ENCODE data around the gene SDK1. TPM values are rescaled to one million over a fixed set of nuclear protein-coding genes. Genes with fewer than 3 reads are reported as not detected.

The SDK1 gene
- total RNA-seq, 1 donor from 2014 or later = 0.08 TPM

GRCh38 chr7:3847336-3847735 lies 546.3 kb downstream of the SDK1 start:
- intact Hi-C loops (cut with micrococcal nuclease) = no loop called here
- H3K4me1 Mint-ChIP-seq (ENCODE audit: low read depth) = no peaks in the 10 kb centered on the region
- no peaks in the 10 kb centered on the region for H3K9me3 Mint-ChIP-seq
- H3K4me3 Mint-ChIP-seq = no peak overlapping the region
- H3K36me3 Mint-ChIP-seq (ENCODE audit: low read depth) = no peaks in the 10 kb centered on the region
- no peak for DNase-seq (ENCODE audit: low spot score)
- no peak overlapping the region for H3K27ac Mint-ChIP-seq
- H3K27me3 Mint-ChIP-seq (ENCODE audit: insufficient read depth) = peaks cover 3% of the 10 kb centered on the region

GRCh38 chr7:3859431-3859830 lies 558.4 kb downstream of the SDK1 start:
- Mint-ChIP-seq H3K4me3 (no peak overlapping the region), H3K27ac (no peak overlapping the region), H3K4me1 (ENCODE audit: low read depth) (peaks cover 15% of the 10 kb centered on the region), H3K9me3 (peaks cover 12% of the 10 kb centered on the region), H3K36me3 (ENCODE audit: low read depth) (peaks cover 2% of the 10 kb centered on the region), H3K27me3 (ENCODE audit: insufficient read depth) (peaks cover 8% of the 10 kb centered on the region)
- no peak for DNase-seq (ENCODE audit: low spot score)
- intact Hi-C loops (cut with micrococcal nuclease) = no loop called here

GRCh38 chr7:3860932-3861331 lies 559.9 kb downstream of the SDK1 start:
- H3K4me1 Mint-ChIP-seq (ENCODE audit: low read depth) = peaks cover 15% of the 10 kb centered on the region
- H3K9me3 Mint-ChIP-seq = peaks cover 15% of the 10 kb centered on the region
- DNase-seq (ENCODE audit: low spot score) = no peak
- intact Hi-C loops (cut with micrococcal nuclease) = no loop called here
- peaks cover 2% of the 10 kb centered on the region for H3K36me3 Mint-ChIP-seq (ENCODE audit: low read depth)
- H3K27ac Mint-ChIP-seq = no peak overlapping the region
- H3K27me3 Mint-ChIP-seq (ENCODE audit: insufficient read depth) = peaks cover 2% of the 10 kb centered on the region
- H3K4me3 Mint-ChIP-seq = no peak overlapping the region

GRCh38 chr7:3861386-3861785 lies 560.3 kb downstream of the SDK1 start:
- Mint-ChIP-seq H3K9me3 (peaks cover 15% of the 10 kb centered on the region), H3K4me3 (no peak overlapping the region), H3K27ac (no peak overlapping the region), H3K4me1 (ENCODE audit: low read depth) (peaks cover 15% of the 10 kb centered on the region), H3K36me3 (ENCODE audit: low read depth) (peaks cover 2% of the 10 kb centered on the region), H3K27me3 (ENCODE audit: insufficient read depth) (peaks cover 2% of the 10 kb centered on the region)
- intact Hi-C loops (cut with micrococcal nuclease) = no loop called here
- no peak for DNase-seq (ENCODE audit: low spot score)

GRCh38 chr7:3861941-3862340 lies 560.9 kb downstream of the SDK1 start:
- peak overlapping the region; percentile 36 for H3K27ac Mint-ChIP-seq
- peaks cover 15% of the 10 kb centered on the region for H3K9me3 Mint-ChIP-seq
- peaks cover 2% of the 10 kb centered on the region for H3K36me3 Mint-ChIP-seq (ENCODE audit: low read depth)
- H3K27me3 Mint-ChIP-seq (ENCODE audit: insufficient read depth) = peaks cover 2% of the 10 kb centered on the region
- no peak for DNase-seq (ENCODE audit: low spot score)
- peaks cover 15% of the 10 kb centered on the region for H3K4me1 Mint-ChIP-seq (ENCODE audit: low read depth)
- intact Hi-C loops (cut with micrococcal nuclease) = no loop called here
- no peak overlapping the region for H3K4me3 Mint-ChIP-seq

GRCh38 chr7:3862774-3863173 lies 561.7 kb downstream of the SDK1 start:
- Mint-ChIP-seq H3K9me3 (peaks cover 15% of the 10 kb centered on the region), H3K4me3 (no peak overlapping the region), H3K4me1 (ENCODE audit: low read depth) (peaks cover 15% of the 10 kb centered on the region), H3K27me3 (ENCODE audit: insufficient read depth) (peaks cover 4% of the 10 kb centered on the region), H3K27ac (no peak overlapping the region), H3K36me3 (ENCODE audit: low read depth) (peaks cover 2% of the 10 kb centered on the region)
- intact Hi-C loops (cut with micrococcal nuclease) = no loop called here
- DNase-seq (ENCODE audit: low spot score) = no peak

- H3K9me3 Mint-ChIP-seq = peaks cover 12% of the 10 kb centered on the region
- peaks cover 2% of the 10 kb centered on the region for H3K36me3 Mint-ChIP-seq (ENCODE audit: low read depth)
- intact Hi-C loops (cut with micrococcal nuclease) = no loop called here
- no peak overlapping the region for H3K4me3 Mint-ChIP-seq
- H3K4me1 Mint-ChIP-seq (ENCODE audit: low read depth) = peaks cover 13% of the 10 kb centered on the region
- peaks cover 4% of the 10 kb centered on the region for H3K27me3 Mint-ChIP-seq (ENCODE audit: insufficient read depth)
- no peak overlapping the region for H3K27ac Mint-ChIP-seq
- no peak for DNase-seq (ENCODE audit: low spot score)
Measured at GRCh38 chr7:3866277-3866676, 565.2 kb downstream of the SDK1 start.

- Mint-ChIP-seq H3K9me3 (peaks cover 12% of the 10 kb centered on the region), H3K36me3 (ENCODE audit: low read depth) (no peaks in the 10 kb centered on the region), H3K4me3 (no peak overlapping the region), H3K27me3 (ENCODE audit: insufficient read depth) (peaks cover 2% of the 10 kb centered on the region), H3K4me1 (ENCODE audit: low read depth) (no peaks in the 10 kb centered on the region), H3K27ac (no peak overlapping the region)
- intact Hi-C loops (cut with micrococcal nuclease) = no loop called here
- no peak for DNase-seq (ENCODE audit: low spot score)
Measured at GRCh38 chr7:3867863-3868262, 566.8 kb downstream of the SDK1 start.

- Mint-ChIP-seq H3K27me3 (ENCODE audit: insufficient read depth) (no peaks in the 10 kb centered on the region), H3K36me3 (ENCODE audit: low read depth) (no peaks in the 10 kb centered on the region), H3K27ac (no peak overlapping the region), H3K4me3 (no peak overlapping the region), H3K9me3 (peaks cover 2% of the 10 kb centered on the region), H3K4me1 (ENCODE audit: low read depth) (no peaks in the 10 kb centered on the region)
- DNase-seq (ENCODE audit: low spot score) = no peak
- intact Hi-C loops (cut with micrococcal nuclease) = no loop called here
Measured at GRCh38 chr7:3879355-3880075, 578.5 kb downstream of the SDK1 start.

GRCh38 chr7:3880228-3880987 lies 579.4 kb downstream of the SDK1 start:
- no peak for DNase-seq (ENCODE audit: low spot score)
- no peaks in the 10 kb centered on the region for H3K27me3 Mint-ChIP-seq (ENCODE audit: insufficient read depth)
- intact Hi-C loops (cut with micrococcal nuclease) = no loop called here
- no peaks in the 10 kb centered on the region for H3K36me3 Mint-ChIP-seq (ENCODE audit: low read depth)
- no peak overlapping the region for H3K27ac Mint-ChIP-seq
- no peaks in the 10 kb centered on the region for H3K4me1 Mint-ChIP-seq (ENCODE audit: low read depth)
- H3K4me3 Mint-ChIP-seq = no peak overlapping the region
- H3K9me3 Mint-ChIP-seq = no peaks in the 10 kb centered on the region

- Mint-ChIP-seq H3K4me1 (ENCODE audit: low read depth) (no peaks in the 10 kb centered on the region), H3K9me3 (no peaks in the 10 kb centered on the region), H3K27me3 (ENCODE audit: insufficient read depth) (peaks cover 2% of the 10 kb centered on the region), H3K36me3 (ENCODE audit: low read depth) (no peaks in the 10 kb centered on the region), H3K27ac (no peak overlapping the region), H3K4me3 (no peak overlapping the region)
- DNase-seq (ENCODE audit: low spot score) = no peak
- intact Hi-C loops (cut with micrococcal nuclease) = no loop called here
Measured at GRCh38 chr7:3882782-3883181, 581.7 kb downstream of the SDK1 start.

- no peak overlapping the region for H3K4me3 Mint-ChIP-seq
- no peaks in the 10 kb centered on the region for H3K36me3 Mint-ChIP-seq (ENCODE audit: low read depth)
- H3K27ac Mint-ChIP-seq = no peak overlapping the region
- DNase-seq (ENCODE audit: low spot score) = no peak
- H3K4me1 Mint-ChIP-seq (ENCODE audit: low read depth) = no peaks in the 10 kb centered on the region
- intact Hi-C loops (cut with micrococcal nuclease) = no loop called here
- H3K27me3 Mint-ChIP-seq (ENCODE audit: insufficient read depth) = peaks cover 2% of the 10 kb centered on the region
- H3K9me3 Mint-ChIP-seq = no peaks in the 10 kb centered on the region
Measured at GRCh38 chr7:3884543-3884942, 583.5 kb downstream of the SDK1 start.

GRCh38 chr7:3887096-3887690 lies 586.1 kb downstream of the SDK1 start:
- Mint-ChIP-seq H3K27ac (no peak overlapping the region), H3K36me3 (ENCODE audit: low read depth) (no peaks in the 10 kb centered on the region), H3K4me1 (ENCODE audit: low read depth) (no peaks in the 10 kb centered on the region), H3K27me3 (ENCODE audit: insufficient read depth) (peaks cover 2% of the 10 kb centered on the region), H3K9me3 (no peaks in the 10 kb centered on the region), H3K4me3 (no peak overlapping the region)
- no peak for DNase-seq (ENCODE audit: low spot score)
- intact Hi-C loops (cut with micrococcal nuclease) = no loop called here

All from activated T-helper 1 cell treated with anti-CD3 and anti-CD28 coated beads, Interleukin-12 subunit alpha, Interleukin-12 subunit beta, Interleukin-2, Interleukin-4 antibody, amounts not matched to agents 30 ng/mL and 10 ng/mL and 1 ng/mL, durations not matched to agents 14 hours and 24 hours and 36 hours (primary cell).